ENCODE results near the gene ALCAM. TPM values are rescaled to one million over a fixed set of nuclear protein-coding genes. Genes with fewer than 3 reads are reported as not detected.

ALCAM gene
- total and polyA plus RNA-seq, 2 of the 8 experiments (the other 6 are each of a cell fraction or from before 2014, with no cell fraction given): 10.8 to 33.0 TPM

- no peak for TF ChIP-seq TCF12 (IDR thresholded peaks at IDR 0.05; ENCODE audit: low read depth, low read length)
- no peak for TF ChIP-seq RNF2 (IDR thresholded peaks at IDR 0.05; ENCODE audit: borderline replicate concordance, low read depth, low read length, missing control alignments, poor library complexity, severe bottlenecking)
- no peak for TF ChIP-seq SP4 (IDR thresholded peaks at IDR 0.05; ENCODE audit: low read length)
- TF ChIP-seq KDM4A (IDR thresholded peaks at IDR 0.05; ENCODE audit: low read depth, low read length, severe bottlenecking): peak; percentile 73
- TF ChIP-seq ASH2L (IDR thresholded peaks at IDR 0.05; ENCODE audit: low read length): peak; percentile 89
- no peak for TF ChIP-seq EP300 (IDR thresholded peaks at IDR 0.05; ENCODE audit: borderline replicate concordance in 1 of 2, low read depth in 2 of 2, low read length in 2 of 2)
- peak; percentile 74; the same call in 1 of the 2 replicates for TF ChIP-seq EGR1 (IDR thresholded peaks at IDR 0.05; ENCODE audit: borderline replicate concordance, low read depth, low read length)
Observed at GRCh38 chr3:105368566-105369499, 2.1 kb downstream of the ALCAM start (continued).

Measured in H1 (cell line).